GM10847 (cell line): Measurements from ENCODE around the gene TEX29.

Experiments
- POLR2A ChIP-seq: IDR thresholded peaks from 2 replicates; pipeline ENCODE4 v1.6.1; 2011; ENCODE audit not compliant: insufficient read length; ENCODE audit errors: extremely low read depth

The TEX29 gene

DNA sequence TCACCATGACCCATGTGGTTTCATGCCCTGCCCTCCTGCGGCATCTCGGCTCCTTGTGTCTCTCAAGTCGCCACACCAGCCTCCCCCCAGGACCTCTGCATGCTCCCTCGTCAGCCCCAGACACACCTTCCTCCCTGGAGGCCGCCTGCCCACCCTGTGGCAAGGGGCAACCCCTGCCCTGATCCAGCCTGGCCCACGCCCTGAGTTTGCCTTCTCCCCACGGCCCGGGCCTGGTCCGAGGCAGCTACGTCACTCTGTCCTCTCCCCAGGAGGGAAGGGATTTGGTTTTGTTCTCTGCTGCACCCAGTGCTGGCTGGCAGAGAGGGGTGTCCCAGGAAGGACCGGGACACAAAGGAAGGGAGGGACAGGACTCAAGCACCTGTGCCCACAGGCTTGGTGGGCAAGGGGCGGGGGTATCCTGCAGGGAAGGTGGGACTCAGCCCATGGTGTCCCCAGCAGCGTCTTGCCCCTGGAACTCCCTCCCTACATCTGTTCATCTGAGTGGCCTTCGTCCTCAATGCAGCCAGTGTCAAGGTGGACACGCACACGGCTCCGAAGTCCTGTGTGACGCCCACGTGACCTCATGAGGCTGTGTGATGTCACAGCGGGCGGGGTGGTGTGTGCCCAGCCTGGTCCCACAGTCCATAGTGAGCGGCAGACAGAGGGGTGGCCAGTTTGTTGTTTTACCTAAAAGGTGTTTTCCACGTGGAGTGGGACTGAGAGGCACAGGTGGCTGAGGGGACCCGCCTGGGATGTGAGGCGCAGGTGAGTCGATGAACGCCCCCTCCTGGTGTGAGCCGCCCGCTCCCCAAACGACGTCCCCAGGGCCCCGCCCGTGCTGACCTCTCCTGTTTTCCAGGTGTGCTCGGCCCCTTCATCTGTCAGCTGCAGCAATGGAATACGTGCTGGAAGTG lies at the start of gene TEX29:
Gene TEX29, plus strand, starts transcription at position 645 of the 914 bp plus-strand sequence. Its CDS starts 249 bp downstream, at position 894.
- TF ChIP-seq POLR2A = no peak

DNA sequence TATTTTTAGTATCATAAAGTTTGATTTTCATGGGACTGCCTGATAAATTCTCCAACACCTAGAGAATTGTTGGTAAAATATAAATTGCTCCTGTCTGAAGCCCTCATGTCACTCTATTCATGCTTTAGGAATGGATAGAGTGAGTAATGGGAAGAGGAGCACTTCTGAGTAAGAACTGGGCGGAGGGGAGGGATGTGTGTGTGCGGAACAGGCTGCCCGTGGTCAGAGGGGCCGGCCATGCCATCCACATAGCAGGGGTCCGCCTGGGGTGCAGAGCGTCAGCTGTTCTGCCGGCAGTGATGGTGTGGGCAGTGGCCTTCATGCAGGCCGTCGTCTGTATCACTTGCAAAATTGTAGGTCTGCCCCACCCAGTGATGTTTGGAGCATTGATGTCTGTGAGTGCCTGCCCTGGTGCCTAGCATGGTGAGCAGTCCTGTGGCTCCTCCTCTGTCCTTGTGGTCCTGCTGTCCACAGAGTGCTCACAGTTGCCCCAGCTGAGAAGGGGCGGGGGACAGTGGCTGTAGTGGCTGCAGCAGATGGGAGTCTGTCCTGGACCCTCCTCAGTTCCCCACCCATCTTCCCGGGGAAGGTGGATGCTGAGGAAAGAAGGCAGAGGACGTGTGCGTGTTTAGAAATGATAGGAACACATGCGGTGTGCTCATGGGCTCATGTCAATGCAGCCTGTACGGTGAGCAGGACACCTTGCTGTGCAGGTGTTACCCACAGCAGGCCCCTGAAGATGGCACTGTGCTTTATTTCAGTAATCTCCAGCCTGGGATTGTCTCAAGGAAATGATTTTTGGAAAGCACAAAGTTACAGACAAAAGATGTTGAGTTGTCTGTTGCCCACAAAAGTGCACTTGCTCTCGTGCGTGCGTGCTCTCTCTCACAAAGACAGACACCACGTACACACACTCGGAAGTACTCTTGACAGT lies 49.4 kb upstream of the TEX29 start:
- TF ChIP-seq POLR2A = no peak

DNA sequence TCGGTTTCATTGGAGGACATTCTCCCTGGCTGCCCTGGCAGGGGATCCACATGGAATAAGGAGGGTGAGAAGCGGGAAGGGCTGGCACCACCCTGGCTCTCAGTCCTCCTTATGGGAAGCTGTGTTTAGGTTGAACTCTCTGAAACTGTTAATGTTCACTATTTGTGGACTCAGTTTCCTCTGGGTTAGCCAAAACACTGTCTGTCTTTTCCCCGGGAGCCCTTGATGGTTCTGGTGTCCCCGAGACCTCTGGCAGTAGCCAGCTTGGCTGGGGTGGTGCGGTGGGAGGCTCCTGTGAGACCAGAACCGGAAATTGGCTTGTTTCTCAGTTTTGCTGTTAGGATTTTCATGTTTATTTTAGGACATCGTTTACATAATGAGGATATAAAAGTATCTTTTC lies 48.3 kb upstream of the TEX29 start:
- no peak for TF ChIP-seq POLR2A

DNA sequence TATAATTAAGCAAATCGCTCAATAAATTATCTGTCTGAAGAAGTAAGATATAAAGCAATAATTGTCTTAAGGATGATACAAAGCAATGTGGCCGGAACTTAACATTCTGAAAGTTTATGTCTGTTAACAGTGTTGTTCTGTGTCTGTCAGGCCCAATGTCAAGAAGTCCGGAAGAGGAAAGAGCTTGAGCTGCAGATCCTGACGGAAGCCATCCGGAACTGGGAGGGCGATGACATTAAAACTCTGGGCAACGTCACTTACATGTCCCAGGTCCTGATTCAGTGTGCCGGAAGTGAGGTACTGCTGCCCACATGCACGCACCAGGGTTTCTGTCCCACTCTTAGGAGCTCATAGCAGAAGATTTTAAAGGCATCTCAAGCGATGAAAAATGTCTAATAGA lies 45.1 kb upstream of the TEX29 start:
- TF ChIP-seq POLR2A = no peak

- TF ChIP-seq POLR2A = no peak
Observed at GRCh38 chr13:111275995-111276618, 44.3 kb upstream of the TEX29 start.

DNA sequence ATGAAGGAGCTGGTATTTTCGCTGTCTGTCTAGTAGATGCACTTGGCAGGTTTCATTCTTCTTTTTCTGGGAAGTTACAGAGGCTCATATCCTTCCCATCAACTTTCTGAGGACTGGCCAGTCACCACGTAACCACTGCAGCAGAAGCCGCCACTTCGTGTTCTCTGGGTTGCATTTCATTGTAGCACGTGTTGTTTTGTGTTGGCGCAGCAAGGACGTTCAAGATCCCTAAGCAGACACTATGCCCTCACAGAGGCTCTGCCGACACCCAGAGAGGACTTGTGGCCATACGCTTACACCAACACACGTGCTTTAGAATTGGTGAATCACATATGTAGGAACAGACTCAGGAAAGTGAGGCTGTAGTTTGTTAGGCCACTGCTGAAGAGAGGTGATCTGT lies 42.2 kb upstream of the TEX29 start:
- TF ChIP-seq POLR2A = no peak

DNA sequence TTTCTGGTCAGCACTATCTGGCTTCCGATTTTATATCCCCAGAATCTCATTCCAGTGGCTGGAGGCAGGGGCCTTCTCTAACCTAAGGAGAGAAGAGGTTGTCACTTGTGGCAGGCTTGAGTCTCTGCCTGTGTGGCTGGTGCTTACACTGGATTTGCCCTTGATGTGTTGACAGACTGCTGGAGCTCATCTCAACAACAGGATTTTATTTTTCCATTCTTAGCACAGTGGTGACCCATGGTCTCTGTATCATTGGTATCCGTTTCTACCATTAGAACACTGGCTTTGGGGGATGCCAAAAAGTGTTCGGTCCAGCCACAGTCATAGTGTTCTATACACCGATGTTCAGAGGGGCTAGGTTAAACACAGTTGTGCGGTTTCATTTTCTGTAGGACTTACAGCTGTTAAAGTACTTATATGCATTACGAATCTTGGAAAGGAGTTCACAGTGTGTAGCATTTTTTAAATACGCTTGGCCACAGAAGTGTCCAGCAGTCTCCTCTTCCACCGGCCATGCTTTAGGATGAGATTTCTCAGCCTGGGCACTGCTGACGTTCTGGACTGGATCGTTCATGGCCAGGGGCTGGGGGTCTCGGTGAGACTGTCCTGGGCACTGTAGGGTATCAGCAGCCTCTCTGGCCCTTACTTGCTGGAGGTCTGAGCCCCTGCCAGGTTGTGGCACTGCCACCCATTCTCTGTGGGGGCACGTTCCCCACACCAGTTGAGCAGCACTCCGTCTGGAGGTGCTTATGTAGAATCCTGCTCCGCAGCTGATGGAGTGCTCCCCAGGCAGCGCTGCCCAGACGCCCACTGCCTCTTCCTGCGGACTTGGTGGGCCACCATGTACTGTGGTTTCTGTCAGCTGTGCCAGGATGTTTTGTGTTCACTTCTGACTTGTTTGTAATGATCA lies 41.4 kb upstream of the TEX29 start:
- TF ChIP-seq POLR2A = no peak

GRCh38 chr13:111280226-111280625 lies 40.2 kb upstream of the TEX29 start:
- no peak for TF ChIP-seq POLR2A

GRCh38 chr13:111280681-111281585 lies 39.5 kb upstream of the TEX29 start:
- no peak for TF ChIP-seq POLR2A

DNA sequence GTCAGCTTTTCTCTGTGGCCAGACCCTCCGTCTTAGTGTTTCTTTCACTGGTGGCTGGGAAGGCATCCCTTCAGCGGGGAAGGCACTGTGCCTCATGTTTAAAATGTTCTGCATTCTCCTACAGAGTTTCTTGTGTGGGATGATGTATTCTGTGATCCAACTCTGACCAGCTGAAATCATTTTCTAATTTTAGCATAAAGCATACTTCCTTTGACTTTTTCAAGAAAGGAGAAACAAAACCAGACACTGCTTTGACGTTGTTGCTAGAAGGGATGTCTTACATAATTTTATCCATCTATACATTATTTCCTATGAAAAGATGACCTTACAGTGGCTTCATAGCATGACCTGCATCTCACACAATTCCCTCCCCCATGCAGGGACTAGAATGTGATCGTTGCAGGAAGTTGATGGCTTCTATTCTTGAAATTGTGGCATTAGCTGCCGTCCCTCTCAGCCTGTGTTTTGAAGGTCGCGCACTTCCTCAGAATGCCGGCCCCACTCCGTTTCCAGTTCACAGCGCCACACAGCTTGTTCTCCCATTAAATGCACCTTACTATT lies 38.6 kb upstream of the TEX29 start:
- no peak for TF ChIP-seq POLR2A

DNA sequence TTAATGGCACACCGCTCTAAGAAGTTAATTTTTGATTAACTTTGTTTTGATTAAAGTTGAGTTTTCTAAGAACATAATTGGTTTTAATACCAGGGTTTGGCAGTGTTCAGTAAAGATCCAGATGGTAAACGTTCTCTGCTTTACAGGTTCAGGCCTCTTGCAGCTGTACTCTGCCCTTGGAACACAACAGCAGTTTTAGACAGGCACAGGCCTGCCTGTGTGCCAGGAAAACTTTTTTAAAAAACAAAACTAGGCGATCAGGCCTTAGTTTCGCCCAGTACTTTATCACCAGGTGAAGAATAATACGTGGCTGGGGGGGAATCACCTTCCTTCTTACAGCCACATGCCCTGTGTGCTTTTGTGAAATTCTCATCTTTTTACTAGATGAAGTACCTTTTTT lies 38.0 kb upstream of the TEX29 start:
- no peak for TF ChIP-seq POLR2A

DNA sequence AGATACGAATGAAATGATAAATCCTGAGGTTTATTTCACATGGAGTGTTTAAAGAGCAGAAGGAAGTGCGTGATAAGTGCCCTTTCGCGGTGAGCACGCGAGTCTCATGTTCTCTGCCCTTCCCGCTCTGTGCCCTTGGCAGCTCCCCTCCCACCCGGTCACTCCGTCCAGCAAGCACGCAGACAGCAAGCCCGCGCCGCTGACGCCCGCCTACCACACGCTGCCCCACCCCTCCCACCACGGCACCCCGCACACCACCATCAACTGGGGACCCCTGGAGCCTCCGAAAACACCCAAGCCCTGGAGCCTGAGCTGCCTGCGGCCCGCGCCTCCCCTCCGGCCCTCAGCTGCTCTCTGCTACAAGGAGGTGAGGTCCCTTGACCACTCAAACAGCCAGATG lies 37.4 kb upstream of the TEX29 start:
- TF ChIP-seq POLR2A = no peak

- no peak for TF ChIP-seq POLR2A
Observed at GRCh38 chr13:111283457-111283856, 37.0 kb upstream of the TEX29 start.
